Astrocyte (in vitro differentiated cells and primary cell): ENCODE results near the gene CACNA1D. TPM values are rescaled to one million over a fixed set of nuclear protein-coding genes. Genes with fewer than 3 reads are reported as not detected.

ENCODE experiments used
- DNase-seq: peaks from one replicate; pipeline ENCODE4 v3.0.0-alpha.2; 2010; ENCODE audit warnings: low read depth
- FAIRE-seq: peaks from 2 replicates; lab custom pipeline; 2011; peaks lifted over from hg19 to GRCh38; lab: Jason Lieb, UNC
- H2AFZ ChIP-seq: 2 replicates; pipeline ENCODE4 v1.6.0; 2012; ENCODE audit warnings: low read depth, low read length, inconsistent platforms
- H3K27ac ChIP-seq: 2 replicates; pipeline ENCODE4 v1.5.1; 2011; ENCODE audit warnings: low read depth, low read length, inconsistent platforms
- H3K27me3 ChIP-seq: 2 replicates; pipeline ENCODE4 v1.6.0; 2011; ENCODE audit warnings: low read length, inconsistent platforms; ENCODE audit not compliant: insufficient read depth
- H3K36me3 ChIP-seq: 2 replicates; pipeline ENCODE4 v1.5.1; 2011; ENCODE audit warnings: low read length, inconsistent platforms; ENCODE audit not compliant: insufficient read depth
- H3K4me1 ChIP-seq: 2 replicates; pipeline ENCODE4 v1.5.1; 2011; ENCODE audit warnings: low read length, inconsistent platforms; ENCODE audit not compliant: insufficient read depth
- H3K4me2 ChIP-seq: 2 replicates; pipeline ENCODE4 v1.6.0; 2012; ENCODE audit warnings: low read length, inconsistent platforms
- H3K4me3 ChIP-seq: 2 replicates; pipeline ENCODE4 v1.5.1; 2011; ENCODE audit warnings: low read depth, mild to moderate bottlenecking, low read length, inconsistent platforms; ENCODE audit not compliant: insufficient read depth
- H3K79me2 ChIP-seq: 2 replicates; pipeline ENCODE4 v1.6.0; 2012; ENCODE audit warnings: mild to moderate bottlenecking, low read length, inconsistent platforms; ENCODE audit not compliant: insufficient read depth
- H3K9ac ChIP-seq: 2 replicates; pipeline ENCODE4 v1.6.0; 2012; ENCODE audit warnings: mild to moderate bottlenecking, low read length, inconsistent platforms
- H3K9me3 ChIP-seq: 2 replicates; pipeline ENCODE4 v1.5.1; 2012; ENCODE audit warnings: low read depth, mild to moderate bottlenecking, low read length, inconsistent platforms; ENCODE audit not compliant: insufficient read depth
- H4K20me1 ChIP-seq: 2 replicates; pipeline ENCODE4 v1.6.0; 2012; ENCODE audit warnings: low read length, inconsistent platforms; ENCODE audit not compliant: insufficient read depth
- H3K27ac Mint-ChIP-seq: one replicate; pipeline ENCODE4 v1.8.0; 2021; ENCODE audit warnings: mild to moderate bottlenecking, mixed read lengths; ENCODE audit not compliant: unreplicated experiment
- H3K27me3 Mint-ChIP-seq: one replicate; pipeline ENCODE4 v1.8.0; 2021; ENCODE audit warnings: low read depth, mixed read lengths; ENCODE audit not compliant: unreplicated experiment
- H3K36me3 Mint-ChIP-seq: one replicate; pipeline ENCODE4 v1.8.0; 2021; ENCODE audit warnings: low read depth, mixed read lengths; ENCODE audit not compliant: unreplicated experiment
- H3K4me1 Mint-ChIP-seq: one replicate; pipeline ENCODE4 v1.8.0; 2021; ENCODE audit warnings: low read depth, mixed read lengths; ENCODE audit not compliant: unreplicated experiment
- H3K4me3 Mint-ChIP-seq: one replicate; pipeline ENCODE4 v1.8.0; 2021; ENCODE audit warnings: mild to moderate bottlenecking, moderate library complexity, mixed read lengths; ENCODE audit not compliant: unreplicated experiment
- H3K9me3 Mint-ChIP-seq: one replicate; pipeline ENCODE4 v1.8.0; 2021; ENCODE audit warnings: mild to moderate bottlenecking, mixed read lengths; ENCODE audit not compliant: unreplicated experiment
- EZH2 ChIP-seq: IDR thresholded peaks from 2 replicates; pipeline ENCODE4 v1.6.1; 2012; ENCODE audit warnings: mild to moderate bottlenecking, low read length, inconsistent platforms; ENCODE audit not compliant: insufficient read depth
- total RNA-seq: library from RNA; stranded (reverse); gene quantifications from 2 replicates; pipeline ENCODE4 v1.2.1, GENCODE V29; 2021
- TF ChIP-seq, protein P1 (sequence below): IDR thresholded peaks from 2 replicates; pipeline ENCODE4 v1.5.1; 2011; ENCODE audit warnings: low read depth, mild to moderate bottlenecking, inconsistent platforms, low read length, moderate library complexity; ENCODE audit not compliant: insufficient read depth

CACNA1D gene
- total RNA-seq, 1 donor from 2014 or later: 0.41 TPM

- Histone ChIP-seq H3K4me1 (no peaks in the 10 kb centered on the region), H3K9me3 (no peaks in the 10 kb centered on the region), H3K4me2 (no peak overlapping the region), H3K27ac (no peak overlapping the region), H3K79me2 (no peaks in the 10 kb centered on the region), H3K4me3 (no peak overlapping the region), H3K36me3 (no peaks in the 10 kb centered on the region), H2AFZ (no peak overlapping the region), H3K9ac (no peak overlapping the region), H4K20me1 (no peaks in the 10 kb centered on the region), H3K27me3 (no peaks in the 10 kb centered on the region)
- TF ChIP-seq EZH2: no peak
- TF ChIP-seq, protein P1, sequence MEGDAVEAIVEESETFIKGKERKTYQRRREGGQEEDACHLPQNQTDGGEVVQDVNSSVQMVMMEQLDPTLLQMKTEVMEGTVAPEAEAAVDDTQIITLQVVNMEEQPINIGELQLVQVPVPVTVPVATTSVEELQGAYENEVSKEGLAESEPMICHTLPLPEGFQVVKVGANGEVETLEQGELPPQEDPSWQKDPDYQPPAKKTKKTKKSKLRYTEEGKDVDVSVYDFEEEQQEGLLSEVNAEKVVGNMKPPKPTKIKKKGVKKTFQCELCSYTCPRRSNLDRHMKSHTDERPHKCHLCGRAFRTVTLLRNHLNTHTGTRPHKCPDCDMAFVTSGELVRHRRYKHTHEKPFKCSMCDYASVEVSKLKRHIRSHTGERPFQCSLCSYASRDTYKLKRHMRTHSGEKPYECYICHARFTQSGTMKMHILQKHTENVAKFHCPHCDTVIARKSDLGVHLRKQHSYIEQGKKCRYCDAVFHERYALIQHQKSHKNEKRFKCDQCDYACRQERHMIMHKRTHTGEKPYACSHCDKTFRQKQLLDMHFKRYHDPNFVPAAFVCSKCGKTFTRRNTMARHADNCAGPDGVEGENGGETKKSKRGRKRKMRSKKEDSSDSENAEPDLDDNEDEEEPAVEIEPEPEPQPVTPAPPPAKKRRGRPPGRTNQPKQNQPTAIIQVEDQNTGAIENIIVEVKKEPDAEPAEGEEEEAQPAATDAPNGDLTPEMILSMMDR: no peak
- H3K27ac Mint-ChIP-seq: no peak overlapping the region
- no peak overlapping the region for H3K4me3 Mint-ChIP-seq
- no peaks in the 10 kb centered on the region for H3K4me1 Mint-ChIP-seq
- DNase-seq (no peak), FAIRE-seq (no peak)
- peaks cover 3% of the 10 kb centered on the region for H3K9me3 Mint-ChIP-seq
- peaks cover 7% of the 10 kb centered on the region for H3K27me3 Mint-ChIP-seq
- H3K36me3 Mint-ChIP-seq: no peaks in the 10 kb centered on the region
Measured at GRCh38 chr3:53651927-53652326, 157.5 kb downstream of the CACNA1D start.

DNA sequence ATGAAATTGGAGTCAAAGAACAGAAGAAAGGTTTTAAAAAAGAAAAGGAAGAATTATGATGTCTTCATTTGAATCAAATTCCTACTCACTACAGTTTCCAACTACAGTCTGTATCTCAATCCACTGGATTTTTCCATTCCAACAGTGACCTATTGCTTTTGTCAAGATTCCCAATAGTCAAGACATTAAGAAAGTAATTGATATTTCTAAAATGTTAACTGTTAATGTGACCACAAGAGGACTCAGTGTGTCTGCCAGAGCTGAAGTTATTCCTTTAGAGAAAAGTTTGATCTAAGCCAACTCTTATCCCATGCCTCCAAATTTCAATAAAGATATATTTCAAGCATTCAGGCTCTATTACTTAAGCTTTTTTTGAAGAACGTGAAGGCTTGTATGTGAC lies 163.2 kb downstream of the CACNA1D start:
- Histone ChIP-seq H2AFZ (no peak overlapping the region), H3K9me3 (peaks cover 2% of the 10 kb centered on the region), H3K36me3 (no peaks in the 10 kb centered on the region), H4K20me1 (no peaks in the 10 kb centered on the region), H3K4me1 (no peaks in the 10 kb centered on the region), H3K79me2 (no peaks in the 10 kb centered on the region), H3K4me2 (no peak overlapping the region), H3K4me3 (no peak overlapping the region), H3K9ac (no peak overlapping the region), H3K27me3 (no peaks in the 10 kb centered on the region), H3K27ac (no peak overlapping the region)
- peaks cover 26% of the 10 kb centered on the region for H3K9me3 Mint-ChIP-seq
- H3K4me1 Mint-ChIP-seq: peaks cover 3% of the 10 kb centered on the region
- peaks cover 3% of the 10 kb centered on the region for H3K36me3 Mint-ChIP-seq
- no peak for DNase-seq
- FAIRE-seq: no peak
- H3K27me3 Mint-ChIP-seq: peaks cover 3% of the 10 kb centered on the region
- no peak overlapping the region for H3K27ac Mint-ChIP-seq
- TF ChIP-seq EZH2: no peak
- TF ChIP-seq, protein P1: no peak
- no peak overlapping the region for H3K4me3 Mint-ChIP-seq

DNA sequence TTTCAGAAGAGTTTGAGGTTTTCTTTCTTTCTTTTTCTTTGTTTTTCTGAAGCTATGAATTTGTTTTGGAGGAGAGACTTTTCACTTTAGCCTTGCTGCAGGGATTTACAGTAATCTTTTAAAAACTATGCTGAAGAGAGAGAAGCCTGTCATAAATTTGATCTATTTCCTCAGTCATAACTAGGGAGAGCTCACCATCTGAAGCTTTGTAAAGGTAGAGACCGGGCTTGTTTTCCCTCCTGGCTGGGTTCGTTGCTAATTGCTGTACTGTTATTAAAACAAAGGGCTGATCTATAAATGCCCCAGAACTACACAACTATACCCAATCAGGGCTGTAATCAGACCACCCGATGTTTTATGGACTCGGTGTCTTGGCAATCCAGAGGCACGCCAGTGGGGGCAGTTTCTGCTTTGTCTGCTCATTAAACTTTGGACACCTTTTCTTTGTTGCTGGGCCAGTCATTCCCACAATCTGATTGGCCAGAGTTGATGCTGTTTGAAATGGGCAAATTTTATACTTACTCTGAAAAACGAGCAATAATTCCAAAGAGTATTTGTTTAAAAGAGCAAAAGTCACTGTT lies 164.3 kb downstream of the CACNA1D start:
- Histone ChIP-seq H2AFZ (no peak overlapping the region), H3K4me1 (no peaks in the 10 kb centered on the region), H3K27me3 (no peaks in the 10 kb centered on the region), H3K4me2 (no peak overlapping the region), H3K9ac (no peak overlapping the region), H3K79me2 (no peaks in the 10 kb centered on the region), H3K27ac (no peak overlapping the region), H3K36me3 (no peaks in the 10 kb centered on the region), H4K20me1 (no peaks in the 10 kb centered on the region), H3K9me3 (peaks cover 8% of the 10 kb centered on the region), H3K4me3 (no peak overlapping the region)
- H3K4me1 Mint-ChIP-seq: peaks cover 3% of the 10 kb centered on the region
- H3K36me3 Mint-ChIP-seq: peaks cover 3% of the 10 kb centered on the region
- FAIRE-seq (no peak), DNase-seq (no peak)
- H3K27ac Mint-ChIP-seq: peak overlapping the region; percentile 19
- H3K4me3 Mint-ChIP-seq: no peak overlapping the region
- TF ChIP-seq, protein P1: no peak
- no peak for TF ChIP-seq EZH2
- peaks cover 3% of the 10 kb centered on the region for H3K27me3 Mint-ChIP-seq
- H3K9me3 Mint-ChIP-seq: peaks cover 28% of the 10 kb centered on the region
